DMS79 (cell line): Measurements from ENCODE around the gene C9orf72.

Experiments
- DNase-seq: peaks from one replicate; lab custom pipeline; 2025; lab: John Stamatoyannopoulos, UW

The C9orf72 gene

DNA sequence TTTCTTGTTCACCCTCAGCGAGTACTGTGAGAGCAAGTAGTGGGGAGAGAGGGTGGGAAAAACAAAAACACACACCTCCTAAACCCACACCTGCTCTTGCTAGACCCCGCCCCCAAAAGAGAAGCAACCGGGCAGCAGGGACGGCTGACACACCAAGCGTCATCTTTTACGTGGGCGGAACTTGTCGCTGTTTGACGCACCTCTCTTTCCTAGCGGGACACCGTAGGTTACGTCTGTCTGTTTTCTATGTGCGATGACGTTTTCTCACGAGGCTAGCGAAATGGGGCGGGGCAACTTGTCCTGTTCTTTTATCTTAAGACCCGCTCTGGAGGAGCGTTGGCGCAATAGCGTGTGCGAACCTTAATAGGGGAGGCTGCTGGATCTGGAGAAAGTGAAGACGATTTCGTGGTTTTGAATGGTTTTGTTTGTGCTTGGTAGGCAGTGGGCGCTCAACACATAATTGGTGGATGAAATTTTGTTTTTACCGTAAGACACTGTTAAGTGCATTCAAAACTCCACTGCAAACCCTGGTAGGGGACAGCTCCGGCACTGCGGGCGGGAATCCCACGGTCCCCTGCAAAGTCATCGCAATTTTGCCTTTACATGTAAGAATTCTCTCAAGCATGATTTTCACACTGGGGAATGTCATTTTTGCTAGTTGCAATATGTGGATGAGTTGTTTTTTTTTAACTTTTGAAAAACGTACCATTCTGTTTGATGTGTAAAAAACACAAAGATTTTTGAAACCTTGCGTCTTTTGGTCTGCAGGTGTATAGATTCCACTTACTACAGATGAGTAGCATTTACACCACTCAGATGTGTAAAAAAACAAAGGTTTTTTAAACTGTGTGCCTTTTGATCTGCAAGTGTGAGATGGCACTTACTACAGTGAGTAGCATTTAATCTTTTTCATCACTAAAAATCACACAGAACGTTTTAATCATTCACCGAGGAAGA, 631 bp upstream of the C9orf72 start:
- peak; percentile 98 for DNase-seq

DNA sequence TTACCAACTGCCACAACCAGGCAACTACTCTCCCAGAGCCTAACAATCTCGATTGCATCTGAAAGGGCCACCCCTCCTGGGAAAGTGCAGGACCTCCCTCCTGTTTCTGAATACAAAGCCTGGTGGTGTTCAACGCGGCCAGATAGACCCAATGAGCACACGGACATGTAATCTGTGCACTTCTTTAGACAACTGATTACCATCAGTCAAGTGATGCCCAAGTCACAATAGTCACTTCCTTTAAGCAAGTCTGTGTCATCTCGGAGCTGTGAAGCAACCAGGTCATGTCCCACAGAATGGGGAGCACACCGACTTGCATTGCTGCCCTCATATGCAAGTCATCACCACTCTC, 739 bp downstream of the C9orf72 start:
- peak; percentile 16 for DNase-seq

DNA sequence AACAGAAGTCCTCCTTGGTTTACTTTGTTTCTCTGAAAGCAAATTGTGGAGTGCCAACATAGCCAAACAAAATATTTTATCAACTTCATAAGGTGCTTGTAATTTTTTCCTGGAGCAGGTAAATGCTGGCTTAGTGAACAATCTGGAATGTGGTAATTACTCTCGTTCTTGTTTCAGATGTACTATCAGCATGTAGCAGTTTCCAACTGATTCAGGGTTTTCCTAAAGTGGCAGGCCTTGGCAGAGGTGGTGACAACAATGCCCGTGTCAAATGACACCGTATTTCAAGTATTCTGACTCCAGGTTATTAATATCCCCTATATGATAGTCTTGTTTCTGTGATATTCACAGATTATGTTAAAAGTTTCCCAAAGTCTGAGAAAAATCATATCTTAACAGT, 1.2 kb downstream of the C9orf72 start:
- DNase-seq = no peak

DNA sequence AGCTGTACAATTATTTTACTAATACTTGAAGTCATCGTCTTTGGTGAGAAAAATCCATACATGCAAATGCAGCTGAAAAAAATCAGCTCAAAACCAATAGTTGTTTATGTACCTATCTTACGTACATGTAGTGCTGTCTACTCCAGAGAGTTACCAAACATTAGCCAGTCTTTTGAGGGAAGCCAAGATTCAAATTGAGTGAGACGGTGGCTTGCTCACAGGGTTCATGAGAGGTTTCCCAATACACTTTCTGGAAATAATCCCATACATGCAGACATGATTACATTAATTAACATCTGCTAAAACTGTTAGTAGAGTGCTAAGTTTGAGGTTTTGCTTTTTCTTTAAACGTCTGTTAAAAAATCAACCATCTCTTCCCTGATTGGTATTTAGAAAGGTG, 2.3 kb downstream of the C9orf72 start:
- DNase-seq = no peak

DNA sequence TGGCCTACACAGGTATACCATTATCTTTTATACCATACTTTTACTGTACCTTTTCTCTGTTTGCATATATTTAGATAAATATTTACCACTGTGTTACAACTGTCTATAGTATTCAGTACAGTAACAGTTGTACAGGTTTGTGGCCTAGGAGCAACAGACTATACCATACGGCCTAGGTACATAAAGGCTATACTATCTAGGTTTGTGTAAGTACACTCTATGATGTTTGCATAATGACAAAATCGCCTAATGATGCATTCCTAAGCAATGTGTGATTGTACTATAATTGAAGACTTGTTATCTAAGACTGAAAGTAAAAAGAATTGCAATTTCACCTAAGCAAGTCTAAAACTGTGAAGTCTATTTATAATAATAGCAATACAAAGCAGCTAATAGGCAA, 3.9 kb downstream of the C9orf72 start:
- DNase-seq = no peak

DNA sequence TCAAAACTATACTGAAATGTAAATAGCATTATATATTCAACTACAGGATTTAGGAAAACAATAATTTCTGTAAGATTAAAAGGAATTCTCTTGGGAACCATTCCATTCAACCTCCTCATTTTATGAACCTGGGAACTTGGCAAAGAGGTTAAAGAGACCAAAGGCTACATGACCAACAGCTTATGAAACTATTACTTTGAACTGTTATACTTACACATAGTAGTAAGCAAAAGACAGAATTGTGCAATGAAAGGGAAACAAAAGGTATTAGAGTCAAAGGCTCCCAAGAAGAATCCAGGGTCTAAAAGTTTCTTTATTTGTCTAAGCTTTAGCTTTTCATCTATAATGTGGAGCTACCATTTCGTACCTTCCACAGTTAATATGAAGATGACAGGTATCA, 7.2 kb downstream of the C9orf72 start:
- no peak for DNase-seq

DNA sequence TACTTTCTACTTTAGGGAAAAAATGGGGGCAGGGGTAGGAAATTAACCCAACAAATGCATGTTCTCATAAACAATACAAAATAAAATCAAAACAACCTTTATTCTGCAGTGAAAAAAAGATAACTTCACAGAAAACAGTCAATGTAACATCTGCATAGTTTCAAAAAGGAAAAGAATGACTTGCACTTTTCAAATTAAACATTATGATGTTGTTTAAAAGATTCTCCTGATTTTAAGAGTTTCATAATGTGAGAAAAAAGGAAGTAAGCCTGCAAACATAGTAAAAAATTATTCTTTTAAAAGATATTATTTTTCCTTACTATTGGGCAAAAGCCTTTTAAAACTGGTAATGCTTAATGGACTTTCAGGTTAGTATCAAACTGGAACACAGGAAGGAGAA, 7.6 kb downstream of the C9orf72 start:
- DNase-seq = no peak

DNA sequence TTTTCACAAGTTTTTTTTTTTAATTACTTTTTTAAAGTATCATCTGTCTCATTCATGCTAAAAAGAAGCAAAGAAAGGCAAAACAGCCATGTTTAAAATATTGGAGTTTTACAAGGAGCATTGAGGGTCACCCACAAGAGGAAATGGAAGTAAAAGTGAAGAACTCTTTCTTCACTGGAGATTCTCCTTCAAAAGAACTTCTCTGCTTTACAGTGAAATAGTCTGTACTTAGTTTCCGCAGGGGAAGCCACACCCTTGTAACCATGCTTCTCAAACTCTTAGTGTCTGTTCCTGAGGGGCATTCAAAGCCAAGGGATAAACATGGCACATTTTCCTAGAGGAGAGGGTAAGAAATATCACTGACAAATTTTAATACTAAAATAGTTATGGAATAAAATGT, 8.6 kb downstream of the C9orf72 start:
- no peak for DNase-seq

DNA sequence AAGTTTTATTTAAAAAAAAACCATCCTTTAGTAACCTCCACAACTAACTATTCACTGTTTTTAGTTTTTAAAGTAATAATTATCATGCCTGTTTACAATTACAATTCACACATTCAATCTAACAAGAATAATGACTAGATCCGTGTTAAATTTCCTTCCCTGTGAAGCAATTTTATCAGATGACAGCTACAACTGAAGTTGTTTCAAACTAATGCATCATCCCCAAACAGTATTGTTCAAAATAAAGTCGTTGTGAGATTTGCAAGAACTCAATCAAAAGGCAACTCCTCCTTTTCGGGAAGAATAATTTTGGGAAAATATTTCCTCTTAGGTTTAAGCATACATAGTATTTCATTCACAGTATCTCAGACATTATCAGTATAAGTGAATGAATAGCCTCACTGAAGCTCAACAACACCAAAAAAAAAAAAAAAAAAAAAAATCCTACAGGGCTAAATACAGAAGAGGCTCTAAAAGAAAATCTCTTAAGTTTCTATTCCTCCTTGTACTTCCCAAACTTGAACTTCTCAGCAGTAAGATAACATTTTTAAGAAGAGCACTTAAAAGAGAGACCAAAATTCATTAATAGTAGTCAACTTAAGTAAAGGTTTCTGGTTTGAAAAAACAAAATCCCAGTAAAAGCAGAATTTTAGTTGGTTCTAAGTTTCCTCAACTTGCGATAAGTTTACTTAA, 9.4 kb downstream of the C9orf72 start:
- DNase-seq = no peak

DNA sequence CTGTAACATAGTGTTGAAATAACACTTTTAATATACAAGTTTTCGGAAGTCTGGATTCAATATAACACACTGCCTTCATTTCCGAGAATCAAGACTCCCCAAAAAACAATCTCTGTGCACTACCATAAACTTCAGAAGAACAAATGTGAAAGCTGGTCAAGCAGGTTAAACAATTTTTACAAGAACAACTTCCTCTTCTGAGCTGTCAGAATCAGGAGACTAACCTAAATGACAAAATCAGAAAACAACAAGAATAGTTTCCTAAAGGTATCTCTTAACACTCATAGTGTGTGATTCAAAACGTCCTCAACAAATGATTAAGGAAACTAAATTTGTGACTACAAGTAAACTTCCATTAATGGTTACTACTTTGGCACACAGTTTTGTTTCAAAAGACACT, 11.6 kb downstream of the C9orf72 start:
- DNase-seq = no peak

DNA sequence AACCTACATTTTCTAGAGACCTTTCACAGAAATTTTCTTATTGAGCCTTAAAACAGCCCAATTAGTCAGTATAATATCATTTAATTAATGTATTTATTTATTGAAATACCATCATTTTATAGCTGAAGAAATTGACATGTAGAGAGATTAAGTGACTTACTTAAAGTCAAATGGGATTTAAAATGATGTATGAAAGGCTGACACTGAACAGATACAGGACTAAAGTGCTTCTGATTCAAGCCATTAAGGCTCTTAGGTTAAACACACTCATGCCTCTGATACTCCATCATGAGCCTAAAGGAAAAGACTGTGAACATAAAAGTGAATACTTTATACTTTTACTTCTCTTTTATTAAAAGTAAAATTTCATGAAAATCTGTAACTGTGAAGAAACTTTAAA, 12.8 kb downstream of the C9orf72 start:
- DNase-seq = no peak

DNA sequence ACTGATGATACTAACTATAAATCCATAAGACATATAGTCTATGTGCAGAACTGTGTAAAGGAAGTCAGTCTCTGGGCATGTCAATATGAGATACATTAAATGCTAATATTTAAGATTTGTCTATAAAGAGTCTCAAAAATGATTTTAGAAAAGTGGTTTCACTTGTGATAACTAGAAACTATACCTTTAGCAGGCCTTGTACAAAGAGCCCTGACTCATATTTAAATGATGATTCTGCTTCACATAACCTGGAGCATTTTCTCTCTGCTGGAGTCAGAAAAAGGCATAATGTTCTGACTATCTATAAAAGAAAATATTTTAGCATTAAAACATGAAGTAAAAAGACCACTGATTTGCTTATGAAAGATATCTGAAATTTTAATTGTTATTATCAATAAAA, 15.0 kb downstream of the C9orf72 start:
- DNase-seq = no peak

DNA sequence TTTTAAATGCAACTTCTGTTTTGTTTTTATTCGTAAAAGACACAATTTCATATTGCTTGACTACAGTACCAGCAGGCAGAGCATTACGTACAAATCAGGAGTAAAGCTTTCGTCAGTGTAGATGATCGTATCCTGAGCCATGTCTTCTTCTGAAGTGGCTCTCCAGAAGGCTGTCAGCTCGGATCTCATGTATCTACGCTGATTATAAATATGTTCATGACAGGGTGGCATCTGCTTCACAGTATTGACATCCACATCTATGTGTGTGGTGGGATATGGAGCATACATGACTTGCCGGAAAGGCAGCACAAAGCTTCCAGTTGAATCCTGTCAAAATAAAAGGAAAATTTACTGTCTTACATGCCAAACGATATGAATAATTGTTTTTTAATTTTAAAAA, 16.8 kb downstream of the C9orf72 start:
- no peak for DNase-seq

DNA sequence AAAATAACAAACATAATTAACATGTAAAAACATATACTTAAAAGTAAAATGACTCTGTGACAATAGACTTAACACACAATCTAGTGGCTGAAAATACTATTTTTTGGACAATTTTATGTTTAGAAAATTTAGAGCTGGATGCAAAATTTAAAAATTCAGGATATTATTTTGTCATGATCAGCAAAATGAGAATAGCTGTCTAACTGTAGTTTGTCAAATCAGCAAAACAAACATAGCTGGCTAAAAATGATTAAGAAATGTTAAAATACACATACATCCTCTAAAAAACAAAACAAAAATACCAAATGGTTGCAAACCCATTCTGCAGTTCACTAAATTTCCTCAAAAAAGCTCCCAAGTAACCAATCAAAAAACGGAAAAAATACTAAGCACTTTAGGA, 18.6 kb downstream of the C9orf72 start:
- no peak for DNase-seq

DNA sequence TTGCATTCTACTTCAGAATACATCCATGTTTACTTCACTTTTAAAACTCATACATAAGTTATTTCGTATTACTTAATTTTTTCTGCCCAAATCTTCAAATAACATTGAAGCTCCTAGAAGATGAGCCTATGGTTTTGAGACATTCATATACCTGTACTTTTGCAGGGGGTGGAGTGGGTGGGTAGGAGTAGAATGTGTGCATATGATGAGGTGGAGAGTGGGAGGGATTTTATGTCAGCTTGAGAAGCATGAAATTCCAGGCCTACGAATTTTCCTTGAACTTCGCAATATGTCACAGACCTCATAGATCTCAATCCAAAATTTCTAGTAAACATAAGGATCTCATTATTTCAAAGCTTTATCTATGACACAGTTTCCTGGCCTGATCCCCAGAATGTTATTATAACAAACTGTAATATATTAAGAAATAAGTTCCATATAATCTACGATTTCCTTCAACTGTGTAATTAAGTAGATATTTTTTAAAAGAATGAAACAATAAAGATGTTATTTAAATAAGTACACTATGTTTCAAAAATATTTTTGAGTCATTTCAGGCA, 24.0 kb downstream of the C9orf72 start:
- no peak for DNase-seq

DNA sequence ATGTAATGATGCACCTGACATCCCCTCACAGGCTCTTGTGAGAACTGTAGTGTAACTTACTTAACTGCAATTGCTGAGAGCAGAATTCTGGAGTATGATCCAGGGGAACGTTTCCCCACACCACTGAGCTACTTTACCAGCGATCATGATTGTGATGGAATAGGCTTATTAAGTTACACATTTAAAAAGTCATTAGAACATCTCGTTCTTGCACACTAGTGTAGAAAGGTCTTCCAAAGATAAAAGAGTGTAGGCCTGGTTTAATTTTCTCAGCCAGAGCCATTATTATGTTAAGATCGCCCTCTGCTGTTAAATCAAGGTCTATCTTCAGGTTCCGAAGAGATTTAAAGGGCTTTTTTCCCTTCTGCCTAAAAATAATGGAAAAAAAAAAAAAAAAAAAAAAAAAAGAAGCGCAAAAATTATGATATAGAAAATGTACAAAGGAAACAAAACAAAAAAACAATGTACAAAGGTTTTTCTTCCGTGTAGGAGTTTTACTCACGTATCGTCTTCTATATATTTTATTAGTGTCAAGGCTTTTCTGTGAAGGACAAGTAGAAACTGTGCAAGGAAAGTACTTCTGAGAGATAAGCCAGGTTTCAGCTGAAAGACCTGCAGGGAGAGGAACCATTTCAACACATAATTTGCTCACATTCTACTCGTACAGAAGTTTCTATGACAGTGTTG, 25.1 kb downstream of the C9orf72 start:
- DNase-seq = no peak

DNA sequence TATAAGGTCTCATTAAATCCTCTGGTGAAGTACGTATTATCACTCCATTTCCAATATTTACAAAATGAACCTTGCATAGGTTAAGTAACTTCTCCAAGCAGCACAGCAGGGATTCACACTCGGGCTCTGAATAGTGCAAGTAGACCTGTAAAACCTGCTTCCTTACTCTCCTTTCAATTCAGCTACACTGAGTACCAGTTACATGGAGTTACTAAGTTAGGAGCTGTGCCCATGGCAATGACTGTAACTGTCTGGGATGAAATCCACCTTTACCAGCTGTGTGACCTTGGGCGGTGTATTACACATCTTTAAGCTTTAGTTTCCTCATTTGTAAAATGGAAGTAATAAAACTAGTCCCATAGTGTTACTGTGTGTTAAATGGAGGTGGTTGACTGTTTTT, 27.8 kb downstream of the C9orf72 start:
- DNase-seq = no peak

DNA sequence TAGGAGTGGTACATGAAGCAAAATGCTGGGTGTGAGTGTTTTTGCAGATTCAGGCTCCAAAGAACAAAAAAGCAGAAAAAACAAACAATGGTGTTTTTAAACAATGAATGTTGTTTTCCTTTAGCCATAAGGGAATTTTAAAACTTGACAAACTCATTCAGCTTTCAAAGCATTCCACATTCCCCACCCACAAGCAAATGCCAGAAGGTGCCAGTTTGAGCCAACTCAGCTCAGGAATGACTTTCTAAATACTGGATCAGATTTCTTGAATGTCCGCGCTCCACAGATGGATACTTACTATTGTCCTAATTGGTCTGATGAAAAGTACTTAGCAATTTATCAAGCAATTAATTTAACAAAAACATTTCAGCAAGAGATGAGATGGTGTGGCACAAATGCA, 30.8 kb downstream of the C9orf72 start:
- no peak for DNase-seq

DNA sequence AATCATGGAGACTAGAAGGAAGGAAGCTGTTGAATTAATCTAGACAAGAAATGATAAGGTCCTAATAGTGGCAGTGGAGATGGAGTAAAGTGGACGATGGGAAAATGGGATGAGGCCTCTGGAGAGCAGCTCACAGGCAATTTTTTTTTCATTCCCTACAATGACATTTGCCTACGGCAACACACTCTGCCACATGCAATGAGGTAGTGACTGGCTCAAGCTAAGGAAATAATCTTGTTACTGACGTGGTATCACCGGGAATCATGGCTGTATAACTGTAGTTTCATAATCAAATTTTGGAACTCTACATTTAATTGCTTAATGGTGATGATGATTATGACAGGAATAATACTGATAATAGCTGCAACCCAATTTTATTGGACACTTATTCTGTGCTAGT, 31.5 kb downstream of the C9orf72 start:
- no peak for DNase-seq

DNA sequence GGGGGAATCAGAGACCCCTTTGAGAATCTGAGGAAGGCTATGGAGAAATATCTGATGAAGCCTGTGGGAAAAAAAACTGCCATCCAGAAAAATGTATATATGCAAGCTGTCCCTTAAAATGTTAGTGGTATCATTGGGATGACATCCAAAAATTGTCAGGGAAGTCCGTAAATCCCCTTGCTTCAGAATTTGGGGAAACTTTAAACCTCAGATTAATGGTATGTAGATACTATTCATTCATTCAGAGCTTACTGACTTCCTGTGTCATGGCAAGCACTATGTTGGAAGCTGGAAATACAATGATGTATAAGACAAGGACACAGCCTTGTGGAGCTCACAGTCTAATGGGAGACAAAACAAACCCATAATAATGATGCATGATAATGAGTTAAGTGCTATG, 32.8 kb downstream of the C9orf72 start:
- DNase-seq = no peak

DNA sequence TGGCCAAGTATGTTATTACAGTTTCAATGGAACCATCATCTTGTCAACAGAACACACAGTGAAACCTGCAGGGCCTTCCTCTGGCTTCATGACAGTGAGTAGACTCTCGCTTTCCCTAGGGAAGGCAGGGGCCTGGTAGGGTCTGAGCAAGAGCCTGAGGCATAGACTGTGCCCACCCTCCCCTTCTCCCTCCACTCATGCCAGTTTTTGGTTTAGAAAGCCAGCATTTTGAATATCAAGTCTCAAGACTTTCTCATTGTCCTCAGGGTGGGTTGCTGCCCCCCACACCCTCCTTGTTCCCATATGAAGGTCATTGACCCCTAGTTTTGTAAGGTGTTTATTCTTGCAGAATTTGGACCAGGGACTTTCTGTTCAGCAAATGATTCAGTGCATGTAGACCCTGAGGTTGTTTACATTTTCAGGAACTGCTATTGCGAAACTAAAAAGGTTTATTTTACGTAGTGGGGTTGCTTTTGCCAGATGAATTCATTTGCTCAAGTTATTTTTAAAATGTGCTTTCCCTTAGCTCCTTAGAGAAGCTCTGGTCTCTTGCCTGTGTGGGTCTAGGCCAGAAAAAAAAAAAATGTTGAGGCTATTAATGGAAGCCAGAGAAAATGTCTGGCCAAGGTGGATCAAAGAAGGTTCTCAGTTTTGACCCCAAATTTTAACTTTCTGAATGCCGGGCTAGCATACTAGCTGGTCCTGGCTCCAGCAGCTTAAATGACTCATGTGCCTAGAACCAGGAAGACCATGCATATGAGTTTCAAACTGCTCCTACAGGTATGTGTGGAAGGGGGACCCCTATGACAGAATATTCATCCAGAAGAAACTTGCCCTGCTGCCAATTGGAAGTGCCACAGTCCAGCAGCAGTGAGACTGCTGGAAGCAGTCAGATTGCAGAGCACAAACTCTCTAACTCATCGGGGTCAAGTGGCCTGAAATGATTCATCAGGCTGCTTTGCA, 33.5 kb downstream of the C9orf72 start:
- no peak for DNase-seq

DNA sequence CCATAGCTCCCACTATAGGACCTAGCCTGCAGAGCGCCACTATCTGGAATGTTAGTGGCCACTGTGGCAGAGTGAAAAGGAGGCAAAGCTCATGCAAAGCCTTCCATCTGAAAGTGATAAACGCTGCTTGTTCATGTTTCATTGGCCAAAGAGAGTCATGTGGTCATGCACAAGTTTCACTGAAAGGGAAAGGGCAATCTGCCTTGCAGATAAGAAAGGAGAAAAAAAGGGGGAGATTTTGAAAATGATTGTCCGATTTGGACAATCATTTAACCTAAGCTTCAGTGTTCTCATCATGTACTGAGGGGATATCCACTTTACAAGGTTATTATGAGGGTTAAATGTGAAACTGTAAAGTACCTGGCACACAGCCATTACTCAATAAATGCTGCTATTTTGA, 34.6 kb downstream of the C9orf72 start:
- DNase-seq = no peak
